Measurements from ENCODE around the gene UBE2H.
"Not testable (repeated sequence)": the region's sequence is repeated elsewhere in the genome, so short reads cannot be mapped to it uniquely, and the experiment has no call there.

Gene UBE2H

DNA sequence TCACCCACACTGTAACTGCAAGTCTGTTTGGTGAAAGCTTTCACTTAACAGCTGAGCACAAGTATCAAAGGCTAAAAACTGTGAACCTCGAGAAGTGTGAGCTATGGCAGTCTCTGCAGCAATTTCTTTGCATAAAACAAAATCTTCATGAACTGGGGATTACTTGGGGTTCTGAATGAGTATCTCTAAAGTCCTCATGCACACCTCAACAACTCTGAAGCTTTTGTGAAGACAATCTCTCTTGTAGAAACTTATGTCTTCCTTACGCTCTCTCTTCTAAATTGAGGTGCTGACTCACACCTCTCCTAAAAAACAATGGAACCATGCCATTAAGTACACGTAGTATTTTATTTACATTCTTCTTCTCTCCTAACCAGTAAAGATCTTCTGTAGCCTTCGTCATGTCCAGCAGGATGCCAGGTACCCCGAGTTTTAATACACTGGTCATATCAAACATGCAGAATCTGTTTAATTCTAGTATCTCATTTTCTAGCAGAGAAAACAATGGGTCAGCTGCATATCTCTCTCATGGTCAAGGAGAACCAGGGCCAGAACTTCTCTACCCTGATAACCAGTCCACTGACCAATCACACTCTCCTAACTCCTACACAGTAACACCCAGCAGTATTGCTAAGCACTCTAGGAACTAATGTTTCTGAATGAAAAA, 76.9 kb downstream of the UBE2H start:
- in situ Hi-C loops (cut with MboI; ENCODE audit: low sequenced_read_pairs), result no loop called here

DNA sequence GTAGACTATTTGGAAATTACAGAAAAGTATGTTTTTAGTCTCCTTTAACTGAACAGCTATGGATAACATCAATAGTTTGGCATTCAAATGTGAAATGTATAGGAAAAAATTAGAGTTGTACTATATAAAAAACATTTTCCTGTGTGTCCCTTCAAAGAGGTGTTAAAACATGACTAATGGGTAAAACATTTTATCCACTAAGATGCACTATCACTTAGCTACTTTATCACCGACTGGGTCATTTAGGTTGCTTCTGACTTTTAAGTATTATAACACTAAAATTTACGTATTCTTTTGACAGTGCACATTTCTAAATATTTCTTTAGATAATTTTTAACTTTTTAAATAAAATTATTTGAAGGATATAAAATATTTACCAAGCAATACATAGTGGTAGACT, 77.6 kb downstream of the UBE2H start:
- in situ Hi-C loops (cut with MboI; ENCODE audit: low sequenced_read_pairs), result no loop called here

DNA sequence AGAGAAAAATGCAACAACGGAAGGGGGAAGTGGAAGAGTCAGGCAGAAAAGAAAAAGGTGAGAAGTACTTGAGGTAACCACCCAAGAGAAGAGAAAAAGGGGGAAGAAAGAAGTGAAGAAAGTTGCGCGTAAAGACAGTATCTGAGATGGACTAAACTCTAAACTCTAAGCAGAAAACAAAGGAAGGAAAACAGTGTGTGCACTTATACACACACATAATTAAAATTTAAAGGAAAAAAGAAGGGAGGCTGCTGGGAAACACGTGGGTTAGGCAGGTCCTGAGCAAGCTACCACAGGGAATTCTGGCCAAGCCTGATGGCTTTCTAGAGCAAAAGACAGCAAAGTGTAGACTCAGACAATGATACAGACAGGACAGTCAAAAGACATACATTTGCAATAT, 78.0 kb downstream of the UBE2H start:
- in situ Hi-C loops (cut with MboI; ENCODE audit: low sequenced_read_pairs), result no loop called here

DNA sequence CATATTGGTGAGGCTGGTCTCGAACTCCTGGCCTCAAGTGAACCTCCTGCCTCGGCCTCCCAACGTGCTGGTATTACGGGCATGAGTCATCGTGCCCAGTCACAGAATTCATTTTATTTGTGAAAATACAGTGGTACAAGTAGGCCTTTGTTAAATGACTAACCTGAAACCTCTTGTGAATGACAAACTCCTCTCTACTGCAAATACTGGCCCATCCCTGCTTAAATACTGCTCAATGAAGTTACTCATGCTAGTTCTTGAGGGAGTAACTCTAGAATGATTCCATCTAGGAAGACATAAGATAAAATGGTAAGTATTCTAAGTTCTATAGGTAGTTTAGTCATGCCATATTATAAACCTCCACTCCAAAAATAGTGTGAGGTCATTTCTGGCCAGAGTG, 80.7 kb downstream of the UBE2H start:
- in situ Hi-C loops (cut with MboI; ENCODE audit: low sequenced_read_pairs), result no loop called here

DNA sequence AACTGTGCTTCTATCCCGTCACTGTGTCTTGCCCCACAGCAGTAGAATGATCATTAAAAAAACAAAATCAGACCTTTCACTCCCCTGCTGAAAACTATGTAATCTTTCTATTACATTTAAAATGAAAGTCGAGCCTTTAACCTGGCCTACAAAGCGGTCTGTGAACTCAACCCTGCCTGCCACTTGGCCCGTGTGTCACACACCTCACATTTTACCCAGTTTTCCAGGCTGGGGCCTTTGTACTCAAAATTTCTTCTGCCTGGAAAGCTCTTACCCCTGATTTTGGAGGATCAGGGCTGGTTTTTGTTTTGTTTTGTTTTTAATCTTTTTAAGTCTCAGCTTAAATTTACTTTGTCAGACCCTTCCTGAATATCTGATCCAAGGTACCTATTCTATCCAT, 82.1 kb downstream of the UBE2H start:
- in situ Hi-C loops (cut with MboI; ENCODE audit: low sequenced_read_pairs), result no loop called here

DNA sequence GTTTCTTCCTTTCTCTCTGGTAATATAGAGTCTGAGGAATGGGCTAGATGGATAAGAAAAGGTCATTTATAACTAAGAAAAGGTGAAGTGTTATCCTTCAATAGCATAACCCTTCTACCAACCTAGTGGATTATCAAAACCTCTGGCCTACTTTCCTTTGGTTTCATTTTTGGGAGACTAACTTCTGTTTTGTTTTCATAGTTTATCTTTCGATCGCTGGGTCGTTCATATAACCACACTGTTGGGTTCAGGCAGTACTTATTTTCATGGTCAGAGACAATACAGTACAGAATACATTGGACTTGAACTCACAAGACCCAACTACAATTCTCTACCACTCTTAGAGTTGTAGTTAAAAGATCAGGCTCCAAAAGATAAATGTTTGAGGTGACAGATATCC, 86.5 kb downstream of the UBE2H start:
- in situ Hi-C loops (cut with MboI; ENCODE audit: low sequenced_read_pairs), result no loop called here

DNA sequence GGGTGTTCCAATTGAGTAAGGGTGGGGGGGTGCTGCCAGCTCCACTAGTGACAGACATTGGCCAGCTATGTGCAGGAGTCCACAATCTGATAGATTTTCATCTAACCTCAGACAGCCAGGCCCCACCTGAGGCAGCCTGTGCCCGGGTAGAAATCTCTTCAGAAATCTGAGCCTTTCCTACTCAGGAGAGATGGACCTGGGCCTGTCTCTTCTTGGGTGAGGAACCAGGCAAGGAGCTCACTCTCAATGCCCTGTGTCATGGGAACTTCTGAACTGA, 86.9 kb downstream of the UBE2H start:
- in situ Hi-C loops (cut with MboI; ENCODE audit: low sequenced_read_pairs), result no loop called here

DNA sequence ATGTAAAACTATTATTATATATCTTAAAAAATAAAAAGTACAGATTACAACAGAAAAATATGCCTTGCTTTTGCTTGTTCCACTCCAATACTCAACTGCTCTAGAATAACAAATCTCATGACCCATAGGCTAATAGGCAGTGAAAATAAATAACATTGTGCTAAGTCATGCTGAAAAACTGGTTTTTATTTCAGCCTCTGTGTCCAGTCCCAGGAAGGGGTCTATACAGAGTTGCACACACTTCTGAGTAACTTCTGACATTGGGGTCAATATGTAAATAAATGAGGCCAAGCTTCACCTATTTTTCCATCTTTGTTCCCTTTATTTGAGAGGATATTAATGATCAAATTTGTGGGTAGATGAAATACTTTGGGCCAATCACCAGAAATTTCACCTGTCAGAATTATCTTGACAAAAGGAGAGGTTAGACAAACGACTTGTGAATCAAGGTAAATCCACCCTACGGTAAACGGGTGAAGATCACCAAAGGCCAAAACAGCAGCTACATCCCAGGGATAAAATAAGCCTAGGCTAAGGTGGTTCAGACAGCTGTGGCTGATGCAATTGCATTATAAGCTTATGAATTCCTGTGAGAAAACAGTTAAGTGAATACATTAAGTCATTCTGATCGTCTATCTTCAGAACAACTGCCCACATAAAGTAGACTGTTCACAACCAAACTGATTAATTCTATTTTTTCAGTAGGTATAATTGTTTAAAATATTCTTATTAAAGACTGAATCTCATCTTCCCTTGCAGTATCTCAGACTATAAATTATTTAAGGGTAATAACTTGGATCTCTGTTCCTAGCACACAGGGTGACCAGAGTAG, 87.5 kb downstream of the UBE2H start:
- in situ Hi-C loops (cut with MboI; ENCODE audit: low sequenced_read_pairs), result no loop called here

DNA sequence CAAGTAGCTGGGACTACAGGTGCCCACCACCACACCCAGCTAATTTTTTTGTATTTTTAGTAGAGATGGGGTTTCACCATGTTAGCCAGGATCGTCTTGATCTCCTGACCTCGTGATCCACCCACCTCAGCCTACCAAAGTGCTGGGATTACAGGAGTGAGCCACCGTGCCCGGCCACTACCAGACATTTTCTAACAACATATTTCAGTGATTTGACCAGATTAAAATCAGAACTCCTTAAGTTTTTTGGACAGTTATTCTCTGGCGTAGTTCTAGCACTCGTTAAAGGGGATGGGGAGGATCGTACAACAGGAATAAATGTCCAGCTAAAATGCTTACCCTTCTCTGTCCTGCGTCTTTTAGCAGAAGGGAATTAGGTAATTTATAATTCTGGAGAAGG, 88.1 kb downstream of the UBE2H start:
- in situ Hi-C loops (cut with MboI; ENCODE audit: low sequenced_read_pairs), result not testable (repeated sequence)

DNA sequence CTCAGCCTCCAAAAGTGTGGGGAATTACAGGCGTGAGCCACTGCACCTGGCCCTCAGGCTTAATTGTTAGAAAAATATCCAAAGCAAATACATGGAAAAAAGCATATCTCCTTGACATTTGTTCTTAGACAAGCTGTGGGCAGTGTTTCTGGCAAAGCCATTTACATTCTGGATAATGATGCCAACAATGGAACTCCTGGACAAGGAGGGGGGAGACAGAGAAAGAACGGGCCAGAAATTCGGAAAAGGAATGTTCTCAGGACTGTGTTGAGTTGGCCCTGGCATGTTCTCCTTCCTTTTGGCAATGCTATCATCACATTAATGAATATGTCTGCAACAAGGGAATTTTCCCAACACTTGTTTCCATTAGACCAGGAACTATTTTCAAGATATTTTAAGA, 88.7 kb downstream of the UBE2H start:
- in situ Hi-C loops (cut with MboI; ENCODE audit: low sequenced_read_pairs), result no loop called here

DNA sequence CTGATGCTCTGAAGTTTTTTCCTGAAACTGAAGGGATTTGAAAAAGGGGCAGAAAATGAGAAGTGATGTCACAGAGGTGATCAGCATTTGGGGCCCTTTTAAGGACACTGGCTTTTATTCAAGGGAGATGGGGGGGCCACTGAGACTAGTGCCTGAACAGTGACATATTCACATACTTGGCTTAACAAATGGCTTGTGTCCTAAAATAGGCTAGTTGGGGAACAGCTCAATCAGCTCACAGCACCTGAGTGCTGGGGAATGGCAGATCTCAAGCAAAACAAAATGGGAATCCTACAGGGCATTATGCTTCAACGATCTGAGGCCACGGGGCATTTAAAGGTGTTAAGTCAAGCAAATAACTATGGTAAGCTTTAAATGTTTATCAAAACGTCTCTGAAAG, 90.1 kb downstream of the UBE2H start:
- in situ Hi-C loops (cut with MboI; ENCODE audit: low sequenced_read_pairs), result no loop called here

DNA sequence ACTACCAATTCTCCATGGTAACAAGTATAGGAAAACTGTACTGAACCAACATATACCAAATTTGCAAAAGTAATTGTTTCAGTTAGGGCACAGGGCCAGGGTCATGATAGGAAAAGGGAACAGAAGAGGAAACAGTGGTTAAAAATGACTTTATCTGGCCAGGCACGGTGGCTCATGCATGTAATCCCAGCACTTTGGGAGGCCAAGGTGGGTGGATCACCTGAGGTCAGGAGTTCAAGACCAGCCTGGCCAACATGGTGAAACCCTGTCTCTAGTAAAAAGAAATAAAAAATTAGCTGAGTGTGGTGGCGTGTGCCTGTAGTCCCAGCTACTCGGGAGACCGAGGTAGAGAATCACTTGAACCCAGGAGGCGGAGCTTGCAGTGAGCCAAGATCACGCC, 92.0 kb downstream of the UBE2H start:
- in situ Hi-C loops (cut with MboI; ENCODE audit: low sequenced_read_pairs), result not testable (repeated sequence)

DNA sequence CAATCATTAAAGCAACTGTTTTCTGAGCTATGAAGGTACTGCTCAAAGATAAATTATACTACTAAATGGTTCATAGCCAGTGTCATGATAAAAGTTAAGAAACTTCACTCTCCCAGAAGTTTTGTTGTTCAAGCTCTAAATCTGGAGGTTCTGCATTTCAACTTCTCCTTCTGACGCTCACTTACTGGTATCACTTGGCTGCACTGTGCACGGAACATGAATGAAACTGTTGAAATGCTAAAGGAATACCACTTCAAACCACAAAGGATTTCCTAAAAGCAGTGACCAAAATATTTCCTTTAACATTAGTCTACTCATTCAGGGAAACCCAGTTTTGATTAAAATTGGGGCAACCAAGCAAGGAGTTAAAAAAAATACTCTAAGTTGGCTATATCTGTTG, 93.6 kb downstream of the UBE2H start:
- in situ Hi-C loops (cut with MboI; ENCODE audit: low sequenced_read_pairs), result no loop called here

DNA sequence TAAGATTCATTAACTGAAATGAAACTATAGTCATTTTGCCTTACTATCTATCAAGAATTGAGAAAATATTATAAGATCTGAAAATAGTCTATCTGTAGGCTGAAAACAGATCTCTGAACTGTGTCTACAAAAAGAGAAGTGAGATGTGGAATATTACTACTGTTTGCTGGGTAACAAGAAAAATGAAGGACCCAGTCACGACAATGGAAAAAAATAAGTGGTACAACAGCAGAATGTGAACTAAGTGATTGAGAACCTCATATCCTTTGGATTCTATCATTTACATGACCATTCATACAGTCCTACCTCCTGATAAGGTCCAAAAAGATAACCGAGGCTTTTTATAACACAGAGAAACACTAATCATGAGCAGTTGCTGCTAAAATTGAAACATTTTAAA, 94.3 kb downstream of the UBE2H start:
- in situ Hi-C loops (cut with MboI; ENCODE audit: low sequenced_read_pairs), result no loop called here

DNA sequence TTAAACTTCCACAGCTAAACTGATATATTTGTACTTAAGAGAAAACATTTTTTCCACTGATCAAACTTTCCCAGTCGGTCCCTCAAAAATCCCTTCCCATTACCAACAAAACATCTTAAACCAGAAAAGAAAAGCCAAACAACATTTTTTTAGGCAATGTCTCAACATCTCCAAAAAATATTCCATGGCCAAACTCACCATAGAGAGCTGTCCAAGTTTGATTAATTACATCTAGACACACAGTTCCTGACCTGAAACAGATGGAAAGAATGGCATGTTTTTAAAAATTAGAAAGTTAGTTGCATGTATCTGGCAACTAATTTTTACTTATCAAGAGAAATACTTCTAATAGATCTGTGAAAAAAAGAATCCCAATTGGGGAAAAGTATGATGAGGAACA, 95.4 kb downstream of the UBE2H start:
- in situ Hi-C loops (cut with MboI; ENCODE audit: low sequenced_read_pairs), result no loop called here

DNA sequence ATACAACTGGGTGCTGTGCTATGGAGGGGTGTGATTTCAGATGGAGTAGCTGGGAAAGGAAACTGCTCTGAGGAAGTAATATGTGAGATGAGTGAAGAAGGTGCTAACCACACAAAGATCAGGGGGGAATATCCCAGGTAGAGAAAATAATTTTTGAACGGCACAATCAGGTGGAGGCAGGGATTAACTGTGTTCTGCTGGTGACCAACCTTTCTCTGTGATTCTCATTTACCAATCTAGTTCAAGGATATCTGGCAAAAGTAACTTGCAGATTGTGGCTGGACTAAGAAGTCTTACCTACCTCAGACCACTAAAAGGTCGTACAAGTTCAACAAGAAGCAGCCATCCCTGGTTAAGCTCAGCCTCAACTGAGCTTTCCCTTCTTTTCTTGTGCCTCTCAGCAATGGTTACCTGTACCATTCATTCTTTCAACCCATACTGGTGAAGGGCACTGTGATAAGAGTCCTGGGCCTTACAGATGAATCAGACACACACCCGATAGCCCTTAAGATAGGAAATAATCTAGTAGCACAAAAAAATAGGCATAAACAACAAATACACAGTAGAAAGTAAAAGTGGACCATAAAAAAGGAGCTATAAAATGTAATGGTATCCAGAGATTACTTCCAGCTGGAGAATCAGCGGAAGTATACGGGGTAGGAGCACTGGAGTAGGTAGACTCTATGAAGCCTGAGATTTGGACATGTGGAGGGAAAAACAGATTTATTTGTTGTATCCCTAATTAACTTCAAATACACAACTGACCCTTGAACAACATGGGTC, 96.6 kb downstream of the UBE2H start:
- in situ Hi-C loops (cut with MboI; ENCODE audit: low sequenced_read_pairs), result no loop called here

DNA sequence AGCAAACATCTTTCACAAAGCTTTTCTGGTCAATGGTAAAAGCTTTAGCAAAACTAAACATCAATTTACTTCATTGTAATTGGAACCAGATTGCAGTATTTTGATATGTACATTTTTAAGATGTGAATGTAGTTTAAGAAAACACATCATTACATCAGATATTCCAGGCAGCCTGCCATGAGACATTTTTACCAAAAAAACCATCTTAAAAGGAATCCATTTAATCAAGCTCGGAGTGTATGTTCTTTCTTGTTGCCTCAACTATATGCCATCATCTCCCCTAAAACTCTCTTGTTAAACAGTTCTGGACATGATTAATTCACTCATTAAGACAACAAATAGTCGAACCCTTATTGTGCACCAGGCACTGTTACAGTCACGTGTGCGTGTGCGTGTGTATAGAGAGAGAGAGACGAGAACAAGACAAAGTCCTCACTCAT, 97.5 kb downstream of the UBE2H start:
- in situ Hi-C loops (cut with MboI; ENCODE audit: low sequenced_read_pairs), result no loop called here

DNA sequence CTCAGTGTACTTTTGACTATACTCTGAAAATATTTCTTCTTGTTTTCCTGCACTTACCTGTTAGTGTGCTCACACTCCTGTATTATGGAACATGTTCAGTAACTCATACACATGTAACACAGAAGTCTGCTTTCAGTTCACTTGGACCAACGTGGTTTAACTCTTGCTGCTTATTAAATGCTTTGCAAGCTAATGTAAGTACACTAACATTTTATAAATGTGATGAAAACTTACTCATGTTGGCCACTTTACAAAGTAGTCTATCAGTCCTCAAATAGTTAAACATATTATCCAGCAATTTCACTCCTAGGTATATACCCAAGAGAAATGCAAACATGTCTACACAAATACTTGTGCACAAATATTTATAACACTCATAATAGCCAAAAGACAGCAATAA, 98.4 kb downstream of the UBE2H start:
- in situ Hi-C loops (cut with MboI; ENCODE audit: low sequenced_read_pairs), result no loop called here

DNA sequence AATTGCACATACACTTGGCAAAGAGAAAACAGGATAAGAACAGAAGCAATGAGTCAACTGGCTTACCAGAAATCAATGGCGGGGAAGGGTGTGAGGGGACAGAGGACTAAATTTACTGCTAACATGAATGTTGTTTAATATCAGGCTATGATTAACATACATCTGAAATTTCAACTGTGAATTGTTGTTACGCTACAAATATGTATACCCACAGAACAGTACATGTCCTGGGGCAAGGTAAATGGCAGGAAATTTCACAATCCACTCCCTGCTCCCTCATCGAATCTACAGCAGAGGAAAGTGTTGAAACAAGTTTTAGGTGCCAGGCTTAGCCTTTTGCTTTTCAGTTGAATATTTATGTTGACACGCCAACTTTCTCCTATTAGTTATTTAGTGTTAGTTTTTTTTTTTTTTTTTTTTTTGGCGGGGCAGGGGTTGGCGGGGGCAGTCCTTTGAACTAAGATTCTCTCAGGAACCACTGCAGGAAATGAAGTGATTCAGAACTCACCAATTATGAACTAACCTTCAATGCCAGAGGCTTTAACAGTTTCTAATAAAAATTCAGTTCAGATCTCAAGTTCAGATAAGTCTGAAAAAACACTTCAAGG, 99.0 kb downstream of the UBE2H start:
- in situ Hi-C loops (cut with MboI; ENCODE audit: low sequenced_read_pairs), result no loop called here

DNA sequence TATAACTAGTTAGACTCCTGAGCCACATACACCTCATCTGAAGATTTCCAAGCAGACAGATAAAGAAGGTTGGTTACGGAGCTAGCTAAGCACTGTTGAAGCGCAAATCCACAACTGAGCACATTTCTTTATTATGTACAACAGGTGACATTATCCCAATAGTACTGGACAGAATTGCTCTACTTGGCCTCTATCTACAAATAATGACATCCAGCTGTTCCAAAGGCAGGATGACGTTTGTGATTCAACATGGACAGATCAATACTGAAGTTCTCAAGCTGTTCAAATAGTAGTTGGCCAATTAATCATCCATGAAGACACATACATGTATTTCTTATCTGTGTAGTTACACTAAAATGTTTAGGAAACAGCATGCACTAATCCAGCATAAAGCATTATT, 101.0 kb downstream of the UBE2H start:
- in situ Hi-C loops (cut with MboI; ENCODE audit: low sequenced_read_pairs), result no loop called here

DNA sequence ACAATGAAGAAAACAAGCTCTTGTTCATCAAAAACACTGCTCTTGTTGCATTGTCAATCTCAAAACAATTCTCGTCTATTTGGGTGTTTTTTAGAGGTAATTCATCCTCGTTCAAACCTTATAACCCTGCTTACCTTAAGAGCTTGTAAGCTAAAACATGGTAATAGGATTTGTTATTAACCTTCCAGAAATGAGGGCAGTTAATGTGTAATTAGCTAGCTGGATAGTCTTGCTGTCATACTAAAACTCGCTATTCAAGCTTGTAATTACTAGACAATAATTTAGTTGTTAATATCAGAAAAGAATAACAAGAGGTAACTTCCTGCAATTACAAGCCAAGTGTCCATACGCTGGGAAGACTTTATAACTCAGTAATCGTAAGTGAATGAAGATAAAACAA, 101.6 kb downstream of the UBE2H start:
- in situ Hi-C loops (cut with MboI; ENCODE audit: low sequenced_read_pairs), result no loop called here

DNA sequence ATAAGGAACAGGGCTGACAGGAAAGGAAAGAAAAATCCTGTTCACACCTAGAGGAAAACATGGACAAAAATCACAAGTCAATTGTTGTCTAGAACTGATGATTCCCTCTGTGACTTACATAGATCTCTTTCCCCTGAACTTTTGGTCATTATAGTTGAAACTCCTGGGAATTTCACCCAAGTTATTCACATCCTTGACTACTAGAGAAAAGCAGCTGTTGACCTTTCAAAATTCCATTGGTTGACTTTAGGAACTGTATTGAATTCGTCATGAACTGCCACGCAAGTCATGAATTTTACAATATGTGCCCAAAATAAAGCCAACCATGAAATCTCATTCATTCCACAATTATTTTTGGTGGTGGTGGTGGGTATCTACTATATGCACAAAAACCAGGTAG, 104.3 kb downstream of the UBE2H start:
- in situ Hi-C loops (cut with MboI; ENCODE audit: low sequenced_read_pairs), result loop anchor here (25.0 kb wide), 2 partner anchors 164 to 186 kb away; no protein-coding TSS in a partner anchor
